Spleen (tissue), 7 donors: ENCODE results near the gene CIB1.

Experiments
- POLR2A ChIP-seq, 3 donors: fragments of 450-650 bp; IDR thresholded peaks; one replicate each; pipeline ENCODE4 v1.5.1; 2017; ENCODE audit warnings: antibody characterized with exemption in 3 of 3, mild to moderate bottlenecking in 1 of 3
- POLR2AphosphoS5 ChIP-seq, 3 donors: sonication (generic); formaldehyde crosslinking; IDR thresholded peaks; one replicate each; pipeline ENCODE4 v1.5.1; 2017; ENCODE audit warnings: antibody characterized with exemption in 3 of 3
- TF ChIP-seq, protein P1 (sequence below), 11 experiments: fragments of 200-600 bp in 7 of 11; fragments of 450-650 bp in 4 of 11; sonication (generic) in 4 of 11; IDR thresholded peaks in 8 of 11; conservative IDR thresholded peaks in 3 of 11; 1 replicate in 7 of 11; 2 replicates in 4 of 11; pipeline versions ENCODE4 v1.4.0 to v1.8.0; 2016 to 2021; ENCODE audit warnings: antibody characterized with exemption in 11 of 11, inconsistent platforms in 4 of 11, mild to moderate bottlenecking in 1 of 11
- donor health status: DM: no; HTN: no; CAD: no; lungs with moderate emphysema.
- donor health status: DM: no; HTN: no; CAD: no.
- donor health status: DM: no; HTN: no; CAD: no.

DNA sequence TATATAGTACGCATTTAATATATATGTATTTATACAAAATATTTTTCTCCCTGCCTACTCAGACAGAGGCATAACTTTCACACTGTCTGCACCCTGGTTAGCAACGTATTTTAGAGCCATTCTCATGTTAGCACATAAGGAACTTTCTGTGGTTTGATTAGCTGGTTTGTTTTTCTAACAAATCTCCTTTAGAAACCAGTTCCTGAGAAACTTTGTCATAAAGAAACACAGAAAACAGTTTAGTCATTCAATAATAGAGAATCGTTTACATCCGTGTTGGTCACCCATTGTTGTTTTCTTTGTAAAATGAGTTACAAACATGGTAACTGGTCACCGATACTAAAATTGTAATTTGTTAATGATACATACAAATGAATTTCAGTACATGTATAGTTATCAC is 25.8 kb upstream of the CIB1 start:
- TF ChIP-seq, protein P1, sequence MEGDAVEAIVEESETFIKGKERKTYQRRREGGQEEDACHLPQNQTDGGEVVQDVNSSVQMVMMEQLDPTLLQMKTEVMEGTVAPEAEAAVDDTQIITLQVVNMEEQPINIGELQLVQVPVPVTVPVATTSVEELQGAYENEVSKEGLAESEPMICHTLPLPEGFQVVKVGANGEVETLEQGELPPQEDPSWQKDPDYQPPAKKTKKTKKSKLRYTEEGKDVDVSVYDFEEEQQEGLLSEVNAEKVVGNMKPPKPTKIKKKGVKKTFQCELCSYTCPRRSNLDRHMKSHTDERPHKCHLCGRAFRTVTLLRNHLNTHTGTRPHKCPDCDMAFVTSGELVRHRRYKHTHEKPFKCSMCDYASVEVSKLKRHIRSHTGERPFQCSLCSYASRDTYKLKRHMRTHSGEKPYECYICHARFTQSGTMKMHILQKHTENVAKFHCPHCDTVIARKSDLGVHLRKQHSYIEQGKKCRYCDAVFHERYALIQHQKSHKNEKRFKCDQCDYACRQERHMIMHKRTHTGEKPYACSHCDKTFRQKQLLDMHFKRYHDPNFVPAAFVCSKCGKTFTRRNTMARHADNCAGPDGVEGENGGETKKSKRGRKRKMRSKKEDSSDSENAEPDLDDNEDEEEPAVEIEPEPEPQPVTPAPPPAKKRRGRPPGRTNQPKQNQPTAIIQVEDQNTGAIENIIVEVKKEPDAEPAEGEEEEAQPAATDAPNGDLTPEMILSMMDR (IDR thresholded peaks at IDR 0.05 in 8 of 11, conservative IDR thresholded peaks at IDR 0.05 in 3 of 11) = no peak
- TF ChIP-seq POLR2A (IDR thresholded peaks at IDR 0.05) = no peak
- TF ChIP-seq POLR2AphosphoS5 (IDR thresholded peaks at IDR 0.05) = no peak
